IMR-90 (cell line): ENCODE measurements around the gene ITIH5.

ENCODE experiments used
- TF ChIP-seq, protein P1 (sequence below): fragments of 150-350 bp; IDR thresholded peaks from 2 replicates; pipeline ENCODE4 v1.6.1; 2016; ENCODE audit warnings: low read depth, mild to moderate bottlenecking, low read length, moderate library complexity, borderline replicate concordance
- TF ChIP-seq, protein P2 (sequence below): conservative IDR thresholded peaks from 2 replicates; pipeline ENCODE4 v1.5.1; 2012; ENCODE audit warnings: mild to moderate bottlenecking, low read depth, low read length, improper control_type of control experiment

DNA sequence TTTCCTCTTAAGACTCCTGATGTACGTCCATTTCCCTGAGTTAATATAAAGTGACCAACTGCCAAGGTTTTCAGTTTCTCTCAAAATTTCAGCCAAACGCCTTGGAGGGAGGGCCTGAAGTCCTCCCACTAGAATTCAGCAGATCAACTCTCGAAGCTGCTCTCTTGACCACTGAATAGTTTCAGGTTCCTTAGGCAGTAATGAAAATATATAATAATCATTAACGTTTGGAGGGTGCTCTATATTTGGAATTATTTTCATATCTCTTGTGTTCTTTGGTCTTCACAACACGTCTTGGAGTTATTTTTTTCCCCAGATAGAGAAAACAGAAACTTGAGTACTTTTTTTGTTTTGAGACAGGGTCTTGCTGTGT lies 132.3 kb downstream of the ITIH5 start:
- TF ChIP-seq, protein P1, sequence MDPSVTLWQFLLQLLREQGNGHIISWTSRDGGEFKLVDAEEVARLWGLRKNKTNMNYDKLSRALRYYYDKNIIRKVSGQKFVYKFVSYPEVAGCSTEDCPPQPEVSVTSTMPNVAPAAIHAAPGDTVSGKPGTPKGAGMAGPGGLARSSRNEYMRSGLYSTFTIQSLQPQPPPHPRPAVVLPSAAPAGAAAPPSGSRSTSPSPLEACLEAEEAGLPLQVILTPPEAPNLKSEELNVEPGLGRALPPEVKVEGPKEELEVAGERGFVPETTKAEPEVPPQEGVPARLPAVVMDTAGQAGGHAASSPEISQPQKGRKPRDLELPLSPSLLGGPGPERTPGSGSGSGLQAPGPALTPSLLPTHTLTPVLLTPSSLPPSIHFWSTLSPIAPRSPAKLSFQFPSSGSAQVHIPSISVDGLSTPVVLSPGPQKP: no peak
- TF ChIP-seq, protein P2, sequence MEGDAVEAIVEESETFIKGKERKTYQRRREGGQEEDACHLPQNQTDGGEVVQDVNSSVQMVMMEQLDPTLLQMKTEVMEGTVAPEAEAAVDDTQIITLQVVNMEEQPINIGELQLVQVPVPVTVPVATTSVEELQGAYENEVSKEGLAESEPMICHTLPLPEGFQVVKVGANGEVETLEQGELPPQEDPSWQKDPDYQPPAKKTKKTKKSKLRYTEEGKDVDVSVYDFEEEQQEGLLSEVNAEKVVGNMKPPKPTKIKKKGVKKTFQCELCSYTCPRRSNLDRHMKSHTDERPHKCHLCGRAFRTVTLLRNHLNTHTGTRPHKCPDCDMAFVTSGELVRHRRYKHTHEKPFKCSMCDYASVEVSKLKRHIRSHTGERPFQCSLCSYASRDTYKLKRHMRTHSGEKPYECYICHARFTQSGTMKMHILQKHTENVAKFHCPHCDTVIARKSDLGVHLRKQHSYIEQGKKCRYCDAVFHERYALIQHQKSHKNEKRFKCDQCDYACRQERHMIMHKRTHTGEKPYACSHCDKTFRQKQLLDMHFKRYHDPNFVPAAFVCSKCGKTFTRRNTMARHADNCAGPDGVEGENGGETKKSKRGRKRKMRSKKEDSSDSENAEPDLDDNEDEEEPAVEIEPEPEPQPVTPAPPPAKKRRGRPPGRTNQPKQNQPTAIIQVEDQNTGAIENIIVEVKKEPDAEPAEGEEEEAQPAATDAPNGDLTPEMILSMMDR: no peak
